HFFc6 (cell line): Measurements from ENCODE around the gene ILRUN. TPM values are rescaled to one million over a fixed set of nuclear protein-coding genes. Genes with fewer than 3 reads are reported as not detected.
"Not testable (repeated sequence)": the region's sequence is repeated elsewhere in the genome, so short reads cannot be mapped to it uniquely, and the experiment has no call there.

Source experiments
- DNase-seq: peaks from one replicate; pipeline ENCODE4 v3.0.0-alpha.2; 2018
- H3K27ac Mint-ChIP-seq: 2 replicates; pipeline ENCODE4 v1.8.0; 2020; ENCODE audit warnings: mild to moderate bottlenecking, mixed read lengths
- H3K27me3 Mint-ChIP-seq: 2 replicates; pipeline ENCODE4 v1.8.0; 2021; ENCODE audit warnings: mild to moderate bottlenecking, moderate library complexity, mixed read lengths; ENCODE audit not compliant: insufficient read depth
- H3K36me3 Mint-ChIP-seq: 2 replicates; pipeline ENCODE4 v1.8.0; 2021; ENCODE audit warnings: low read depth, mixed read lengths
- H3K4me1 Mint-ChIP-seq: 2 replicates; pipeline ENCODE4 v1.8.0; 2020; ENCODE audit warnings: low read depth, mixed read lengths
- H3K4me3 Mint-ChIP-seq: 2 replicates; pipeline ENCODE4 v1.8.0; 2020; ENCODE audit warnings: mild to moderate bottlenecking, moderate library complexity, mixed read lengths
- H3K9me3 Mint-ChIP-seq: 2 replicates; pipeline ENCODE4 v1.8.0; 2020; ENCODE audit warnings: mild to moderate bottlenecking, mixed read lengths
- total RNA-seq, 6 experiments: library from RNA; stranded (reverse); fragmentation: NEBNext Ultra II Directional; extraction: Animal tissue kit (Norgen Biotek cat#: 25700); gene quantifications; 2 replicates in 1 of 6; 3 replicates in 5 of 6; pipeline ENCODE4 v1.2.3, GENCODE V29; 2021
- TF ChIP-seq, protein P1 (sequence below): fragments of 200-600 bp; sonication (generic); IDR thresholded peaks from 2 replicates; pipeline ENCODE4 v1.5.0; 2021; ENCODE audit warnings: antibody characterized with exemption, mild to moderate bottlenecking

The ILRUN gene
- total RNA-seq, 6 experiments from 2014 or later: 56.0 to 65.1 (median 59.4) TPM

DNA sequence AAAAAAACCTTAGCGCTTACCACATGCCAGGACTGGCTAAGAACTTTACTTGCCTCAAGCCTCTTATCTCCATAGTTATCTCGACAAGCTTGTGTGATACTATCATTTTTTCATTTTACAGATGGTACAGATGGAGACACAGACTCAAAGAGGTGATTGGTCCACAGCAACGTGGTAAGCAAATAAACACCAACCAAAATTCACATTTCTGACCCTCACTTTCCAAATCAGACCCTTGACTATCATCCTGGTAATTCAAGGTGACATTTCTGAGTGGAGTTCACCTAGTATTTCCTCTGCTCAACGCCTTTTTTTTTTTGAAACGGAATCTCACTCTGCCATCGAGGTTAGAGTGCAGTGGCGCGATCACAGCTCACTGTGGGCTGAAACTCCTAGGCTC is 25.9 kb upstream of the ILRUN start:
- no peak overlapping the region; the same call in 1 of the 2 replicates for H3K27ac Mint-ChIP-seq
- DNase-seq: no peak
- H3K9me3 Mint-ChIP-seq: peaks cover 6% of the 10 kb centered on the region; the same call in 1 of the 2 replicates
- H3K4me3 Mint-ChIP-seq: no peak overlapping the region
- TF ChIP-seq, protein P1, sequence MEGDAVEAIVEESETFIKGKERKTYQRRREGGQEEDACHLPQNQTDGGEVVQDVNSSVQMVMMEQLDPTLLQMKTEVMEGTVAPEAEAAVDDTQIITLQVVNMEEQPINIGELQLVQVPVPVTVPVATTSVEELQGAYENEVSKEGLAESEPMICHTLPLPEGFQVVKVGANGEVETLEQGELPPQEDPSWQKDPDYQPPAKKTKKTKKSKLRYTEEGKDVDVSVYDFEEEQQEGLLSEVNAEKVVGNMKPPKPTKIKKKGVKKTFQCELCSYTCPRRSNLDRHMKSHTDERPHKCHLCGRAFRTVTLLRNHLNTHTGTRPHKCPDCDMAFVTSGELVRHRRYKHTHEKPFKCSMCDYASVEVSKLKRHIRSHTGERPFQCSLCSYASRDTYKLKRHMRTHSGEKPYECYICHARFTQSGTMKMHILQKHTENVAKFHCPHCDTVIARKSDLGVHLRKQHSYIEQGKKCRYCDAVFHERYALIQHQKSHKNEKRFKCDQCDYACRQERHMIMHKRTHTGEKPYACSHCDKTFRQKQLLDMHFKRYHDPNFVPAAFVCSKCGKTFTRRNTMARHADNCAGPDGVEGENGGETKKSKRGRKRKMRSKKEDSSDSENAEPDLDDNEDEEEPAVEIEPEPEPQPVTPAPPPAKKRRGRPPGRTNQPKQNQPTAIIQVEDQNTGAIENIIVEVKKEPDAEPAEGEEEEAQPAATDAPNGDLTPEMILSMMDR: no peak
- peaks cover 5% of the 10 kb centered on the region for H3K36me3 Mint-ChIP-seq
- no peaks in the 10 kb centered on the region; the same call in 1 of the 2 replicates for H3K27me3 Mint-ChIP-seq
- H3K4me1 Mint-ChIP-seq: peaks cover 39% of the 10 kb centered on the region

DNA sequence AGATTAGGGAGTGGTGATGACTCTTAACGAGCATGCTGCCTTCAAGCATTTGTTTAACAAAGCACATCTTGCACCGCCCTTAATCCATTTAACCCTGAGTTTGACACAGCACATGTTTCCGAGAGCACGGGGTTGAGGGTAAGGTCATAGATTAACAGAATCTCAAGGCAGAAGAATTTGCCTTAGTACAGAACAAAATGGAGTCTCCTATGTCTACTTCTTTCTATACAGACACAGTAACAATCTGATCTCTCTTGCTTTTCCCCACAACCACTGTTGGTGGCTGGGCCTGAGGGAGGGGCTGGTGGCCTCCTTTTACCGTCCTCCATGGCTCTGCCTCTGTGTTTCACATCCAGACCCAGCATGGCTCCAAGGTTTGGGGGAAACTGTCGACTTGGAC is 23.6 kb upstream of the ILRUN start:
- not testable (repeated sequence) for H3K27me3 Mint-ChIP-seq, H3K36me3 Mint-ChIP-seq, H3K9me3 Mint-ChIP-seq, DNase-seq
- peak overlapping the region; percentile 6; the same call in 1 of the 2 replicates for H3K27ac Mint-ChIP-seq
- peaks cover 43% of the 10 kb centered on the region for H3K4me1 Mint-ChIP-seq
- peak overlapping the region; percentile 26; the same call in 1 of the 2 replicates for H3K4me3 Mint-ChIP-seq

DNA sequence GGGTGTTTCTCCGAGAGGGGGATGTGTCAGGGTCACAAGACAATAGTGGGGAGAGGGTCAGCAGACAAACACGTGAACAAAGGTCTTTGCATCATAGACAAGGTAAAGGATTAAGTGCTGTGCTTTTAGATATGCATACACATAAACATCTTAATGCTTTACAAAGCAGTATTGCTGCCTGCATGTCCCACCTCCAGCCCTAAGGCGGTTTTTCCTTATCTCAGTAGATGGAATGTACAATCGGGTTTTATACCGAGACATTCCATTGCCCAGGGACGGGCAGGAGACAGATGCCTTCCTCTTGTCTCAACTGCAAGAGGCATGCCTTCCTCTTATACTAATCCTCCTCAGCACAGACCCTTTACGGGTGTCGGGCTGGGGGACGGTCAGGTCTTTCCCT is 23.1 kb upstream of the ILRUN start:
- not testable (repeated sequence) for H3K36me3 Mint-ChIP-seq, H3K9me3 Mint-ChIP-seq, DNase-seq, H3K27me3 Mint-ChIP-seq
- Mint-ChIP-seq H3K4me1 (peaks cover 43% of the 10 kb centered on the region), H3K4me3 (peak overlapping the region; percentile 47; the same call in 1 of the 2 replicates), H3K27ac (peak overlapping the region; percentile 46; the same call in 1 of the 2 replicates)

DNA sequence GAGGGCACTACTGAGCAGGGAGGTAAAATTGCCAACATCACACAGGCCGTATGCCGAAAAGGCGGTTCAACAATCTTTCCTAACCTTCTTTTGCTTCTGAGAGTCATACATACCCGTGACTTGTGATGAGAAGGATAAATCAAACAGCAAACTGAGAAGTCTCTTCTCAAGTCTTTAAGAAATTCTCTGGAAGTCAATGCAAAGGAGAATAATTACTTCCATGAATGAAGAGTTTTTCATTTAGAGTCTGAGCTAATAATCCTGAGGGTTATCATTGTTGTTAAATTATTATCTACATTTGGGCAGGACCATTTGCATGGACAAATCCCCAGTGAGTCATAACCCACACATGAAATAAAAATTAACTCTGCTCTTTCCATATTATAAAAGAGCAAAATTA is 22.4 kb upstream of the ILRUN start:
- H3K27ac Mint-ChIP-seq: no peak overlapping the region; the same call in 1 of the 2 replicates
- H3K4me1 Mint-ChIP-seq: peaks cover 43% of the 10 kb centered on the region
- no peak for DNase-seq
- peak overlapping the region; percentile 47; the same call in 1 of the 2 replicates for H3K4me3 Mint-ChIP-seq
- H3K9me3 Mint-ChIP-seq: no peaks in the 10 kb centered on the region
- TF ChIP-seq, protein P1: no peak
- no peaks in the 10 kb centered on the region for H3K36me3 Mint-ChIP-seq
- H3K27me3 Mint-ChIP-seq: no peaks in the 10 kb centered on the region; the same call in 1 of the 2 replicates

DNA sequence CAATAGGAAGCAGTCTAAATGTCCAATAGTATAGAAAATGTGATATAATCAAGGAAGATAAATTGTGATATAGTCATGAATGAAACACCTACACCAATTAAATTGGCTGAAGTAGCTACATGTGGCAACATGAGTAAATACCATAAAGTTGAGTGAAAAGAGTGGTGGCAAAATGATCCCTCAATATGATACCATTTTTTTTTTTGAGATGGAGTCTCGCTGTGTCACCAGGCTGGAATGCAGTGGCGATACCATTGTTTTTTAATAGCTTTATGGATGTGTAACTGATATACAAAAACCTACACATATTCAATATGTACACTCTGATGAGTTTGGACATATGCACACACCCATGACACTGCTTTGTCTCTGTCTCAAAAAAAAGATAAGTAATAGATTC is 20.9 kb upstream of the ILRUN start:
- no peaks in the 10 kb centered on the region for H3K9me3 Mint-ChIP-seq
- no peak overlapping the region for H3K4me3 Mint-ChIP-seq
- H3K27me3 Mint-ChIP-seq: no peaks in the 10 kb centered on the region; the same call in 1 of the 2 replicates
- no peak for DNase-seq
- no peaks in the 10 kb centered on the region for H3K36me3 Mint-ChIP-seq
- H3K27ac Mint-ChIP-seq: no peak overlapping the region
- TF ChIP-seq, protein P1: no peak
- H3K4me1 Mint-ChIP-seq: peaks cover 29% of the 10 kb centered on the region

DNA sequence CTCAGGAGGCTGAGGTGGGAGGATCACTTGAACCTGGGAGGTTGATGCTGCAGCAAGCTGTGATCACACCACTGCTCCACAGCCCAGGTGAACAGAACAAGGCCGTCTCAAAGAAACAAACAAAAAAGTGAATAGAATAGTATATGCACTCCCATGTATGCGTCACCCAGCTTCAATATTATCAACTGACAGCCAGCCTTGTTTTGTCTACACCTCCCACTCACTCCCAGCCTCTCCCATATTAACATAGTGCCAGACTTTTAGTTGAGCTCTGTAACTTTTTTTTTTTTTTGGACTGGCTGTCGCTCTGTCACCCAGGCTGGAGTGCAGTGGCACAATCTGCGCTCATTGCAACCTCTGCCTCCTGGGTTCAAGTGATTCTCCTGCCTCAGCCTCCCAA is 18.1 kb upstream of the ILRUN start:
- Mint-ChIP-seq H3K9me3 (no peaks in the 10 kb centered on the region), H3K4me3 (no peak overlapping the region), H3K27ac (no peak overlapping the region), H3K36me3 (no peaks in the 10 kb centered on the region), H3K27me3 (no peaks in the 10 kb centered on the region), H3K4me1 (peaks cover 24% of the 10 kb centered on the region)
- no peak for DNase-seq
- TF ChIP-seq, protein P1: no peak

DNA sequence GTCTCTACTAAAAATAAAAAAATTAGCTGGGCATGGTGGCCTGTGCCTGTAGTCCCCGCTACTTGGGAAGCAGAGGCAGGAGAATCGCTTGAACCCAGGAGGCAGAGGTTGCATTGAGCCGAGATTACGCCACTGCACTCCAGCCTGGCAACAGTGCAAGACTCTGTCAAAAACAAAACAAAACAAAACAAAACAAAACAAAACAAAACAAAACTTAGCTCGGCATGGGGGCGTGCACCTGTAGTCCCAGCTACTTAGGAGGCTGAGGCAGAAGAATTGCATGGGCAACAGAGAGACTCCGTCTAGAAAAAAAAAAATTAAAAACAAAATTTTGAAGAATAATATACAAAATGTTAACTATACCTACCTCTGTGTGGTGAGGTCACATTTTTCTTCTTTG is 16.3 kb upstream of the ILRUN start:
- not testable (repeated sequence) for H3K9me3 Mint-ChIP-seq, H3K27ac Mint-ChIP-seq, H3K4me3 Mint-ChIP-seq, H3K36me3 Mint-ChIP-seq, H3K27me3 Mint-ChIP-seq, DNase-seq
- H3K4me1 Mint-ChIP-seq: peaks cover 17% of the 10 kb centered on the region
